ENCODE results near the gene OR7C2.
"Not testable (repeated sequence)": the region's sequence is repeated elsewhere in the genome, so short reads cannot be mapped to it uniquely, and the experiment has no call there.

Gene OR7C2

GRCh38 chr19:14941189-14941588 is at the start of gene OR7C2:
OR7C2 (plus strand) TSS chr19:14941489; CDS start chr19:14941489, 0 bp downstream.
- H3K4me3 ChIP-seq (ENCODE audit: low read depth, low read length), result no peak within 1 kb of the TSS

DNA sequence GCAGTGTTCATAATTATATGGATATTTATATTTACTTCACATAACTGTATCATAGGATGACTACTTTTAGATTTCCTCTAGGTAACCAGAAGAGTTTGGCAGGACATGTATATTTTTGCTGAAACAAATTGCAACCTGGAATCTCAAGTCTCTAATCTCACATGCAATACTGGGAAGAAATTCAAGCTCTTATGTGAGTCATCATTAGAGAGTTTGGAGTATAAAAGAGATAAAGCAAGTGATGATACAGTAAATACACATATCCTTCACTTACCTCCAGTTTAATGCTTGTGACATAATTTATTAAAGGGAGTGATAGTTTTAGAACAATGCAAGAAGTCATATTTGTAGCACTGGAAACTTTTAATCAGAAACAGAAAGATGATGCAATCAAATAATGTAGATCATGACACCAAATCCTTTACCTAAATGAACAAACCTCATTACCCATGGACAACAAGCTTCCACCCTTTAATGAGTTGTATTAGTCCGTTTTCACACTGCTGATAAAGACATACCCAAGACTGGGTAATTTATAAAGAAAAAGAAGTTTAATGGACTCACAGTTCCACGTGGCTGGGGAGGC is 39.5 kb upstream of the OR7C2 start:
- H3K4me3 ChIP-seq (ENCODE audit: low read depth, low read length), result no peak overlapping the region

DNA sequence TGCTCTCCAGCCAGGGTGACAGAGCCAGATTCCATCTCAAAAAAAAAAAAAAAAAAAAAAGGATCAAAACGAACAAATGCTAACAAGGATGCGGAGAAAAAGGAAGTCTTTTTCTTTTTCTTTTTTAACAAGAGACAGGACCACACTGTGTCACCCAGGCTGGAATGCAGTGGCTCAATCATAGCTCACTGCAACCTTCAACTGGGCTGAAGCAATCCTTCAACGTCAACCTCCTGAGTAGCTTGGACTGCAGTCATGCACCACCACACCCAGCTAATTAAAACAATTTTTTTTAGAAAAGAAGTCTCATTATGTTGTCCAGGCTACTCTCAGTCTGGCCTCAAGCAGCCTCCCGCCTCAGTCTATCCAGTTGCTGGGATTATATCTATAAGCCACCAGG is 34.6 kb upstream of the OR7C2 start:
- H3K4me3 ChIP-seq (ENCODE audit: low read depth, low read length), result no peak overlapping the region

- H3K4me3 ChIP-seq (ENCODE audit: low read depth, low read length), result no peak overlapping the region
Observed at GRCh38 chr19:14915116-14915515, 26.2 kb upstream of the OR7C2 start.

DNA sequence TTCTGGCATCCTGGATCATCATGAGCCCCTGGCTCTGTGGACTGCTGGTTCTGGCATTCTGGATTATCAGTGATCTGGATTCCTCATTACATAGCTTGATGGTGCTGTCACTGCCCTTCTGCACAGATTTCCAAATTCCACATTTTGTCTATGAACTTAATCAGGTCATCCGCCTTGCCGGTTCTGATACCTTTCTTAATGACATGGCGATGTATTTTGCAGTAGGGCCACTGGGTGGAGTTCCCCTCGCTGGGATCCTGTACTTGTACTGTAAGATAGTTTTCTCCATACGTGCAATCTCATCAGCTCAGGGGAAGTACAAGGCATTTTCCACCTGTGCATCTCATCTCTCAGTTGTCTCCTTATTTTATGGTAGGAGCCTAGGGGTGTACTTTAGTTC is 24.4 kb upstream of the OR7C2 start:
- no peak overlapping the region for H3K4me3 ChIP-seq (ENCODE audit: low read depth, low read length)

DNA sequence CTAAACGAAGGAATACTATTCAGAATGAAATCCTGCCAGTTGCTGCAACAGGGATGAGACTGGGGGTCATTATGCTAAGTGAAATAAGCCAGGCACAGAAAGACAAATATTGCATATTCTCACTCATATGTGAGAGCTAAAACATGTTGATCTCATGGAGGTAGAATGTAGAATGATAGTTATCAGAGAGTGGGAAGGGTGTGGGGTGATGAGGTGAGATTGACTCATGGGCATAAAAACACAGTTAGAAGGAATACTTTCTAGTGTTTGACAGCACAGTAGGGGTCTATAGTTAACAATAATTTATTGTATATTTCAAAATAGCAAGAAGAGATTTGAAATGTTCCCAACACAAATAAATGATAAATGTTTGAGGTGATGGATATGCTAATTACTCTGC is 7.8 kb upstream of the OR7C2 start:
- no peak overlapping the region for H3K4me3 ChIP-seq (ENCODE audit: low read depth, low read length)

DNA sequence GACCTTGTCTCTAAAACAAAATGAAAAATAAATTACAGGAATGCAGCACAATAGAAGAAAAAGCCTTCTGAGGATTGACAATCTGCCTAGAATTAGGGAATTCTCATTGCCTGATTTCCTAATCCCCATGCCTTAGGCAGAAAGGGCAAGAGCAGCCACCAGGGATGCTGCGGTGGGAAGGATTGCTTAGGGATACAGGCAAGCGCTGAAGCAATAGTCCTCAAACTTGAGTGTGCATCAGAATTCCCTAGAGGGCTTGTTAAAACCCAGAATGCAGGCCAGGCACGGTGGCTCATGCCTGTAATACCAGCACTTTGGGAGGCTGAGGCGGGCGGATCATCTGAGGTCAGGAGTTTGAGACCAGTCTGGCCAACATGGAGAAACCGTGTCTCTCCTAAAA is 1.0 kb upstream of the OR7C2 start:
- H3K4me3 ChIP-seq (ENCODE audit: low read depth, low read length), result no peak overlapping the region

GRCh38 chr19:14943601-14944000 is 2.3 kb downstream of the OR7C2 start:
- no peak overlapping the region for H3K4me3 ChIP-seq (ENCODE audit: low read depth, low read length)

- no peak overlapping the region for H3K4me3 ChIP-seq (ENCODE audit: low read depth, low read length)
Observed at GRCh38 chr19:14944456-14944855, 3.2 kb downstream of the OR7C2 start.

DNA sequence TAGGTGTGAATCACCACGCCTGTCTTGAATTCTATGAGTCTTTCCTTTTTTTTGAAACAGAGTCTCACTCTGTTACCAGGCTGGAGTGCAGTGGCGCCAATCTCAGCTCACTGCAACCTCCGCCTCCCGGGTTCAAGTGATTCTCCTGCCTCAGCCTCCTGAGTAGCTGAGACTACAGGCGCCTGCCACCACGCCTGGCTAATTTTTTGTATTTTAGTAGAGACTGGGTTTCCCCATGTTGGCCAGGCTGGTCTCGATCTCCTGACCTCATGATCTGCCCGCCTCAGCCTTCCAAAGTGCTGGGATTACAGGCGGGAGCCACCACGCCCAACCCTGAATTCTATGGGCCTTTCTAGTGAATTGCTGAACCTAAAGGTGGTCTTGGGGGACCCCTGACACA is 8.1 kb downstream of the OR7C2 start:
- not testable (repeated sequence) for H3K4me3 ChIP-seq (ENCODE audit: low read depth, low read length)

- no peak overlapping the region for H3K4me3 ChIP-seq (ENCODE audit: low read depth, low read length)
Observed at GRCh38 chr19:14949876-14950275, 8.6 kb downstream of the OR7C2 start.

- no peak overlapping the region for H3K4me3 ChIP-seq (ENCODE audit: low read depth, low read length)
Observed at GRCh38 chr19:14950421-14950820, 9.1 kb downstream of the OR7C2 start.

DNA sequence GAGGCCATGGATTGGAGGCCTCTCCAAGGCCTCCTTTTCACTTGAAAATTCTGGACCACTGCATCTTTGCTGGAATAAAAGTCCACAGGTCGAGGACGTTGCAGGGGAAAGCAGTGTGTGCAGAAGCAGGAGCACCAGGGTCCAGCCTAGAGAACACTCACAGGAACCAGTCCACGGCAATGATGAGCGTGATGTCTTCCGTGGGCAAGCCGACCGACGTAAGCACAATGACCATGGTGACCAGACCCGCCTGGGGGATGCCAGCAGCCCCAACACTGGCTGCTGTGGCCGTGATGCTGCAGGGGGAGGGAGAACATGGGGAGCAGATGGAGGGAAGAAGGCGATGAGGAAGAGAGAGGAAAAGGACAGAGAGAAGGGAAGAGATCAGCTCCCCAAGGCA is 11.5 kb downstream of the OR7C2 start:
- H3K4me3 ChIP-seq (ENCODE audit: low read depth, low read length), result no peak overlapping the region

GRCh38 chr19:14954071-14954655 is 12.9 kb downstream of the OR7C2 start:
- no peak overlapping the region for H3K4me3 ChIP-seq (ENCODE audit: low read depth, low read length)

- no peak overlapping the region for H3K4me3 ChIP-seq (ENCODE audit: low read depth, low read length)
Observed at GRCh38 chr19:14957464-14957863, 16.2 kb downstream of the OR7C2 start.

DNA sequence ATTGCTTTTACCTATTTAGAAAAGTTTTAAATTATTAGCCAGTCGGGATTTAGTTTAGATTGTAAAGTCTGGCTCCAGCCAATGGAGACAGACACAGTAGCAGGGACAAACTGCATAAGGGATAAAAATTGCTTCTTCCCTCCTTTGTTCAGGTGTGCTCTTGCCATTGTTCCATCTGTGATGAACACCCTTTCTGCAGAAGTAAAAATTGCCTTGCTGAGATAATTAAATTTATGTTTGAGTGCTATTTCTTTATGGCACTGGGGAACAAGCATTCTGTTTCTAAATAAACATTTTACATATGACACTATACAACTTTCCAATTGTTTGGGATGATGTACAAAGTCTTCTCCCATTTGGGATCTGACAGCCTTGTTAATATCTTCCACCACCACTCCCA is 18.0 kb downstream of the OR7C2 start:
- H3K4me3 ChIP-seq (ENCODE audit: low read depth, low read length), result no peak overlapping the region

- H3K4me3 ChIP-seq (ENCODE audit: low read depth, low read length), result no peak overlapping the region
Observed at GRCh38 chr19:14961956-14962685, 20.8 kb downstream of the OR7C2 start.

GRCh38 chr19:14968247-14968646 is 27.0 kb downstream of the OR7C2 start:
- no peak overlapping the region for H3K4me3 ChIP-seq (ENCODE audit: low read depth, low read length)

GRCh38 chr19:14971474-14971873 is 30.2 kb downstream of the OR7C2 start:
- H3K4me3 ChIP-seq (ENCODE audit: low read depth, low read length), result no peak overlapping the region

- no peak overlapping the region for H3K4me3 ChIP-seq (ENCODE audit: low read depth, low read length)
Observed at GRCh38 chr19:14972676-14973075, 31.4 kb downstream of the OR7C2 start.

DNA sequence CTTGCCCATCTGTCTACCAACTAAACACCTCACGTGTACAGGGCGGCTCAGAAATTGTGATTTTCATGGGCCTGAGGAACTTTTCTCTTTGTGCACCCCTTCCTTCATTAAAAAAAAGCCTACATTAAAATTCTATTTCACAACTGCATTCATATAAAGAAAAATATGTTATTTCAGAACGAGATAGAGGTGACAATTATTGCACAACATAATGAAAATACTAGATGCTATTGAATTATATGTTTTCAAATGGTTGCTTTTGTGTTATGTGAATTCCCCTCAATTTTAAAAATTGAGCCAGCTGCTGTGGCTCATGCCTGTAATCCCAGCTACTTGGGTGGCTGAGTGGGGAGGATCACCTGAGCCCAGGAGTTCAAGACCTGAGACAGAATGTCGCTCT is 33.2 kb downstream of the OR7C2 start:
- H3K4me3 ChIP-seq (ENCODE audit: low read depth, low read length), result no peak overlapping the region

GRCh38 chr19:14977128-14977527 is 35.8 kb downstream of the OR7C2 start:
- no peak overlapping the region for H3K4me3 ChIP-seq (ENCODE audit: low read depth, low read length)

Data from iPS-11a (cell line).